IPS DF 4.7 (cell line): ENCODE results near the gene CLCA2.
"Not testable (repeated sequence)": the region's sequence is repeated elsewhere in the genome, so short reads cannot be mapped to it uniquely, and the experiment has no call there.

ENCODE experiments used
- DNase-seq: peaks from one replicate; pipeline ENCODE4 v3.0.0-alpha.2; 2013; ENCODE audit warnings: low spot score; ENCODE audit errors: extremely low read depth

CLCA2 gene

DNA sequence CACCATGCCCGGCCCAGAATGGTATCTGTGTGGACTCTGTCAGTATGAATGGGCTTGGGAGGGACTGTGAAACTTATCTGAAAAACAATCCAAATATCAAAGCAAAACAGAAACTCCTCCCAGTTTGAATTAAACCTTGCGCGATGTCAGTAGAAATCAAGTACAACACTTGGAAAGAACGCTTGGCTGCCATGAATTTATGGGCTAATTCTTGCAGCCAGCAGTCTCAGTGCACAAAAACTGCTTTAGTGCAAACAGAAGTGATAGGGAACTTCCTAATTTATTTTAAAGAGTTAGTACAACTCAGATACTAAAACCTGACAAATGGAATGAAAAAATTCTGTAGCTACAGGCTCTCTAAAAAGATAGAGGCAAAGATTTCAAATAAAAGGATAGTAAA, 53.3 kb downstream of the CLCA2 start:
- no peak for DNase-seq

GRCh38 chr1:86477682-86478081, 53.7 kb downstream of the CLCA2 start:
- no peak for DNase-seq

DNA sequence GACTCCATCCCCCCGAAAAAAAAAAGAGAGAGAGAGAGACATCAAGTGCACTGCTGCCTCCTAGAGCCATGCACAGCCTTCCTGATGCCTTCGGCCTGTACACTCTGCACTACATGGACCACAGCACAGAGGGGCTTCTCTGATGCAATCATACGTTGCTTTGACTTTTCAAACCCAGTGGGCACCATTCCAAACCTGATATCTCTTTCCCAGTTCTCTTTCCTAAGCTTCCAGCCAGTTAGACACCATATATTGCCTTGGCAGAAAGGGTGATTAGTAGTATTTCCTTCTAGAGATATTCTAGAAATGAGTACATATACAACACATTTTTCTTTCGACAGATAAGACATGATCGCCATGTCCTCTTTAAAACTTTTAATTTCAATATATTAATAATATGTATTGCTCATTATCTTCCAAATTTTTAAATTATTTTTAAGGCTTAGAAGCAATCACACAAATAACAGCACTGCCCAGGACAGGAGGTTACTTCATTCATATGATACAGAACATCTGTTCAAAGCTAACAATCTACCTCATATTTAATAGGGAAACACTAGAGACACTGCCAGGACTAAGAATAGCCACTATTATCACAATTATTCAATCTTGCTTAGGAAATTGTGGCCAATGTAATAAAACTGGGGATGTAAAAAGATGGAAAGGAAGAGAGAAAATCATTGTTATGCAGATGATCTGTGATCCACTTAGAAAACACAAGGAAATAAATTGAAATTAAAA, 54.6 kb downstream of the CLCA2 start:
- DNase-seq, result no peak

DNA sequence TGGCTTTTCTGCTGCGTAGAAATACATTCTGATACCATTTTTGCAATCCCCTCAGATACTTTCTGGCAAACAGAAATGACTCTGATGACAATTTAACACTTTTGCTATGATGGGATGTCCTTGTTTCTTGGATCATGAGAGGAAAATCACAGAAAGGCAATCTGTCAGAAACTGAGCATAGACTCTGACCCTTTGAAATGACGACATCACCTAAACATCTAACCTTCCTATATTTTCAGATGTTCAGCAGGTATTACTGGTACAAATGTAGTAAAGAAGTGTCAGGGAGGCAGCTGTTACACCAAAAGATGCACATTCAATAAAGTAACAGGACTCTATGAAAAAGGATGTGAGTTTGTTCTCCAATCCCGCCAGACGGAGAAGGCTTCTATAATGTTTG, 58.0 kb downstream of the CLCA2 start:
- DNase-seq, result no peak

DNA sequence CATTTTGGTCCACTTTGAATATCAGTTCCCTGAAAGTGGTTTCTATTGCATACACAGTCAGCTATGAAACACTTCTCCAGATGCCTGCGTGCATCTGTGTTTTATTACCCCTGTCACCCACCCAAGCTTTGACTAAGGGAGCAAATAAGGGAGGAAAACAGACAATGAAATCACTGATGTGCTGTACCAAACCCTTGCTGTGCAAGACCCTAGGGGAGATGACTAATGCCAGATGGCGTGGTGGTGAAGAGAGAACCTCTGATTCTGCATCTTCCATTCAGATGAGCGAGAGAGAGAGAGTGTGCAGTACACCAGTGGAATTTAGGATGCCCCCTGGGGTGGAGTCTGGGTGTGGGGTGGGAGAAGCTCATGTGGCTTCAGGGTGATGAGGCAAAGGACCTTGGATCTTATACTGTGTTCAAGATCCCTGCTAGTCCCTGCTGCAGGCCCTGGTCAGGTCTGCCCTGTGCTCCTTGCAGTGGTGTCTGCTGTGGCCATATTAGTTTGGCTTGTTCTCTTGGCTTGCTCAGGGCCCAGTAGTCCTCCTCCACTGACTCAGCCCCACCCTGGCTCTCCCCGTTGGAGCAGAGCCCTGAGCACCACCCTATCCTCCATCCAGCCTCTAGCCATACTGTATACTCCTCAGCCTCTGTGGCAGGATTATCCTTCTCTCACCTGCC, 63.3 kb downstream of the CLCA2 start:
- DNase-seq, result no peak

DNA sequence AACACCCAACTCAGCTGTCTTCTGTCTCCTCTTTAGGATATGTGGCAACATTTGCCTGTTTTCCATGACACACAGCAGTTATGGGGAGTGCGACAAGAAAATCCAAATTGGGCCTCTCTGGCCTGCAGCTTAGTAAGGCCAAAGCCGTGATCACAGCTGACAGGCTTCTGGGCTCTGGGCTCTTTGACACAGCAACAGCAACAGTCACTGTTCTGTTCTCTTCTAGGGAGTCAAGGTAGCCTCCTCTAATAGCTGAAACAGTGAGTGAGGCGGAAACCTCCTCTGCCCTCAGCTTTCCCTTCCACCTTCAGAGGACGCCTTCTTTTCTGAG, 63.8 kb downstream of the CLCA2 start:
- no peak for DNase-seq

- DNase-seq, result no peak
These were observed 65.4 kb downstream of the CLCA2 start for GRCh38 chr1:86489242-86489878.

DNA sequence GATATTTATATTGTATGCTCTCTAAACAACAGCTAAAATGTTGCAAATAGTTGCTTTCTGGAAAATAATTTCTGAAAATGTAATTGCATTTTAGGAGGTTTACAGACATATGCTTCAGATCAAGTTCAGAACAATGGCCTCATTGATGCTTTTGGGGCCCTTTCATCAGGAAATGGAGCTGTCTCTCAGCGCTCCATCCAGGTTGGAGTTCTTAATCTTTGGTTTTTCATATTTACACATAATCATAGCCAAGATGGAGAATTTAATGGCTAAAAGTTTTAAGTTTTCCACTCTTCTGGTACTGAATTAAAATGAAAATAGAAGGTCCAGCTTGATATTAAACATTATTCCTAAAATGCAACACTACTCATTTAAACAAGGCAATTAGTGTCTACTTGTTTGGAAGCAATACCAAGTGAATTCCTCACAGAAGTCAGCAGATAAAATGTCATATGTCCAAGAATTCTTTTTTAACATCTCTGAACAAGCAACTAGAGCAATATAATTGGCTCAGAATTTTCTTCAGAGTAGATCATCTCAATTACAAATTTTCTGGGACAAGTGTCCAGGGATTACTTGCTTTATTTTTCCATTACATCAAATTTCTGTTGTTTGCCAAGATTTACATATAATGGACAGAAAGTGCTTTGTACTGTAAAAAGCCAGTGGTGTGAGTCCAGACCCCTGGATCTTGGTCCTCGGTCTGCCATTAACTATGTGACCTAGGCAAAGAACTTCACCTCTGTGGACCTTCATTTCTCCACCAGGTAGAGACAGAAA, 67.4 kb downstream of the CLCA2 start:
- DNase-seq, result no peak

- DNase-seq, result no peak
These were observed 74.3 kb downstream of the CLCA2 start for GRCh38 chr1:86498281-86498680.

- no peak for DNase-seq
These were observed 76.1 kb downstream of the CLCA2 start for GRCh38 chr1:86499987-86500593.

- DNase-seq, result no peak
These were observed 76.7 kb downstream of the CLCA2 start for GRCh38 chr1:86500714-86501113.

DNA sequence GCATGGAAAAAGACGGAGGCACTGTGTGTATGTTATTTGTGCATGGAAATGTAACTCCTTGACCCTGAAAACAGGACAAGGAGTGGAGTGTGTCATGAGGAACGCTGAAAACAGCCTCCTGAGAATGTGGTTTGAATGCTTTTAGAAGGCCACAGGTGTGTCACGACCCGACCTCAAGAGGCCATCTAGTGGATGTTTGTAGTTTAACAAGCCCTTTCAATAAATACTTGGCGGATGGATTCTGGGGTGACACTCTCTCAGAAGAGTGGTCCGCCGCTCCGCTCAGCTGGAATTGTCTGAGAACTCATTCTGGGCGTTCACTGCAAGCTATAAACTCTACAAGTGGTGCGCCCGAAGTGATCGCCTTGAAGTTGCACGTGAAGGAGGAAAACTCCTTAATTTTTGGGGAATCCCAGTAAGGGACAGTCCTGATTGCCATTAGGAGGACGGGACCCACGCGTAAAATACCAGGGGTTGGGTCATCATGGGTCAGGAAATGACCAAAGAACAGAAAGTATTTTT, 78.2 kb downstream of the CLCA2 start:
- DNase-seq, result not testable (repeated sequence)

GRCh38 chr1:86502721-86503405, 78.9 kb downstream of the CLCA2 start:
- DNase-seq, result no peak

DNA sequence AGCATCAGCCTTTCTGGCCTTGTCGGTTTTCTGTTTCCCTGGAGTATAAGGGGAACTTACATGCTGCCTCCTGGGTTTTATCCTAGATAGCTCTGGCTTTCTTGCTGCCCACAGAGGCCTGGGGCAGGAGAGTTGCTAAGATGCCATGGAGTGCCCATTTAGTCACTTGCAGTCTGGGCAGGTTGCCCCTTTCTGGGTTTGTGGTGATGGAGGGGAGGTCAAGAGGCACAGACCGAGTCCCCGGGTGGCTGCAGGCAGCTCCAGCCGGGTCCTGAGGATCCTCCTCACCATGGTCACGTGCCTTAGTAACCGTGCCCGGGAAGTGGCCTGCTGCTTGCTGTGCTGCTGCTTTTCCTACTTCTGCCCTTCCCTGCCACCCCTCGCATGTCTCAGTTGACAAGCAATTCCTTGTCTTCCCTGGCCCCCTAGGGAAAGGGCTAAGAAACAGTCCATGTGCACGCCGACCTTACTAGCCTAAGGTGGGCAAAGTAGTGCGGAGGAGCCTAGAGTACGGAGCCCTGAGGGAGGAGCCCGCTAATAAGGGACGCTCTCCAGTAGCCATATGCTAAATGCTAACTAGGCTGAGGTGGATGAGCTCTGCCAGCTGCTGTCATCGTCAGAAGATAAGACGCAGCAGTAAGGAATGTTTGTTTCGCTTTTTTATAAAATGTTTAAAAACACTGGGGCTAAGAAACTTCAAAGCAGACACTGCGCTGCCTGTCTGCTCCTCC, 79.6 kb downstream of the CLCA2 start:
- no peak for DNase-seq

- DNase-seq, result no peak
These were observed 80.1 kb downstream of the CLCA2 start for GRCh38 chr1:86504137-86504479.

DNA sequence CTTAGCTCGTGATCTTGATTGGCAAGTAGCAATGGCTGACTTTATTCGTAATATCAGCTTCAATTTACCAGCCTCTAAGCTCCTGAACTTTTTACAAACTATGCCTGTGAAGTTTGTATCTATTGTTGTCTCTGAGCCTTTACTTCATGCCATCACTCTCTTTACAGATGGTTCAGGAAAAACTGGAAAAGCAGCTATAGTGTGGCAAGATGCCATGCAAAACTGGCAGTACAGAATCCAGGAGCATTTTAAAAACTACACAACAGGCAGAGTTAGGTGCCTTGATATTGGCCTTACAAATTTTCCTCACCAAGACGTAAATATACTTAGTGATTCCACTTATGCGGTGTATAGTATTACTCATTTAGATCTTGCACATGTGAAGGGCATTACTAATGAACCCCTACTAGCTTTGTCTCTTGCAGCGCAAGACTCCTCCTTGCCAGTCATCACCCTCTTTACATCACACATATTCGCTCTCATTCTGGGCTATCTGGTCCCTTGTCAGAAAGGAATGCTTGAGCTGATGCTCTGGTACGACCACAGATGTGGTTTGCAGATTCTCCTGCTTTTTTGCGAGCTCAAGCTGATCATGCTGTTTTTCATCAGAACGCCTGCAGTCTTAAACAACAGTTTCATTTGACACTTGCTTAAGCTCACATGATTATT, 81.1 kb downstream of the CLCA2 start:
- no peak for DNase-seq

GRCh38 chr1:86505564-86505902, 81.6 kb downstream of the CLCA2 start:
- DNase-seq, result no peak
